GM12892 (cell line): ENCODE measurements around the gene HMX3.

Experiments
- DNase-seq: peaks from one replicate; pipeline ENCODE4 v3.0.0; 2011; ENCODE audit not compliant: insufficient read length
- FAIRE-seq: peaks from 2 replicates; lab custom pipeline; 2011; peaks lifted over from hg19 to GRCh38; lab: Jason Lieb, UNC
- POLR2A ChIP-seq: IDR thresholded peaks from 2 replicates; pipeline ENCODE4 v1.6.1; 2011; ENCODE audit warnings: low read depth, low read length, control low read depth
- POLR2AphosphoS5 ChIP-seq: IDR thresholded peaks from 2 replicates; pipeline ENCODE4 v1.6.1; 2011; ENCODE audit warnings: low read depth, low read length, control low read depth
- TAF1 ChIP-seq: IDR thresholded peaks from 2 replicates; pipeline ENCODE4 v1.6.1; 2011; ENCODE audit warnings: low read depth, mild to moderate bottlenecking, control low read depth, low read length, borderline replicate concordance

The HMX3 gene

GRCh38 chr10:123136221-123136805 lies 543 bp downstream of the HMX3 start:
- TF ChIP-seq POLR2A (no peak), POLR2AphosphoS5 (no peak), TAF1 (no peak)
- no peak for FAIRE-seq
- DNase-seq: no peak

DNA sequence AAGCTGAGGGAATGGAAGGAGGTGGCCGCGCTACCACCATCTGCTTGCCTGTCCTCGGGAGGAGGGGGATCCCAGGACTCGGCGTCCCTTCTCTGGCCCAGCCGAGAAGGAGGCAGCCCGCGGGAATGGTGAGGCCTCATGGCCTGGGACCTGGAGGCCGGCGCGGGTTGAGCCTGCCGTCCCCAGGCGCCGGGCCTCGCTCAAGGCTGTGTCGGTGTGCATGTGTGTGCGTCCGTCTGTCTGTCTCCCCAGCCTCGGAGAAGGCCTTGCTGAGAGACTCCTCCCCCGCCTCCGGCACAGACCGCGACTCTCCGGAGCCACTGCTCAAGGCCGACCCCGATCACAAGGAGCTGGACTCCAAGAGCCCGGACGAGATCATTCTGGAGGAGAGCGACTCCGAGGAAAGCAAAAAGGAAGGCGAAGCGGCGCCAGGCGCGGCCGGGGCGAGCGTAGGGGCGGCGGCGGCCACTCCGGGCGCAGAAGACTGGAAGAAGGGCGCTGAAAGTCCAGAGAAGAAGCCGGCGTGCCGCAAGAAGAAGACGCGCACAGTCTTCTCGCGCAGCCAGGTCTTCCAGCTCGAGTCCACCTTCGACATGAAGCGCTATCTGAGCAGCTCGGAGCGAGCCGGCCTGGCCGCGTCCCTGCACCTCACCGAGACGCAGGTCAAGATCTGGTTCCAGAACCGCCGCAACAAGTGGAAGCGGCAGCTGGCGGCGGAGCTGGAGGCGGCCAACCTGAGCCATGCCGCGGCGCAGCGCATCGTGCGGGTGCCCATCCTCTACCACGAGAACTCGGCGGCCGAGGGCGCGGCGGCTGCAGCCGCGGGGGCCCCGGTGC lies 1.3 kb downstream of the HMX3 start:
- DNase-seq (no peak), FAIRE-seq (peak; percentile 81)
- peak; percentile 54; the same call in 1 of the 2 replicates for TF ChIP-seq POLR2A
- TF ChIP-seq POLR2AphosphoS5: no peak; the same call in 1 of the 2 replicates
- 0 out of 2 replicates have a peak, but pooled peaks have one; percentile 17 for TF ChIP-seq TAF1

DNA sequence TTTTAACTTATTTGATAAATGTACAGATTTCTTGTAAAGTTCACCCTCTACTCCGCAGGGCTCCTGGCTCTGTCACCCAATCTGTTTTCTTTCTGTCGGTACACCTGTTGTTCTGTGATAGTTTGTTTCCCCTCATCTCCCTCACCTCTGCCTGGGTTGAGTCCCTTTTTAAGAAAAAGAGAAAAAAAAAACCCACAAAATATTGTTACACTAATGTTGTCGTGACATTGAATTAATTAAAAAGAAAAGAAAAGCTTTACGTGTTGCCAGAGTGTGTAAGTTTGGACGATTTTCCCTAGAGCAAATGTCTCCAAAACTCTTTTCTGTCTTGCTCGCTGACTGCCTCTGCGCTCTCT lies 3.4 kb downstream of the HMX3 start:
- TF ChIP-seq TAF1 (no peak), POLR2A (no peak), POLR2AphosphoS5 (no peak)
- DNase-seq (no peak), FAIRE-seq (no peak)

DNA sequence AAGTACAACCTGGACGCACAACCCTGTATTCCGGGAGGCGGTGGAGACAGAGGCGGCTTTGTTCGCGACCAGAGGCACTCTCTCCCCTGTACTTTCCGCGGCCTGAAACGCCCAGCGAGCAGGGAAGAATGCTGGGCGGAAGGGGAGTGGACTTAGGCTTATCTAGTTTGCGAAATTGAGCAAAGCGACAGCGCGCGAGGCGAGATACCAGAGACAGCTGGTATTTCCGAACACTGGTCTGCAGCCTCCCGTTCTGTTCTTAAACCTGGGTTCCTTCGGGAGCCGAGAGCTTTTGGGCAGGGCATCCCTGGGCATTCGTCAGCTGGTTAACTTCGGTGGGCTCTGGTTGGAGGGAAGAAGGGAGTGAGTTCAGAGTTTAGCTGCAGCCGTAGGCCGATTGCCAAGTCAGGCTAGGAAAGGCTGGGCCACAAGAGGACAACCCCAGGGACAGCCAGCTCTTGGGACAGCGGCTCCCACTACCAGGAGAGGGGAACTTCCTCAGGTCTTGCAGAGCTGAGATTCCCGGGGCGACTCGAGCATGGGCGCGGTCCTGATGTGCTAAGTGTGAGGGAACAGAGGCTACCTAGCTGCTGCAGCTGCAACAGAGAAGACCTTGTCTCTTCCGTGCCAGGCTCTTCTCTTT lies 3.9 kb downstream of the HMX3 start:
- DNase-seq (no peak), FAIRE-seq (peak; percentile 60)
- no peak for TF ChIP-seq POLR2A

GRCh38 chr10:123140164-123140982 lies 4.6 kb downstream of the HMX3 start:
- TF ChIP-seq TAF1 (no peak), POLR2AphosphoS5 (peak; percentile 53; the same call in 1 of the 2 replicates)
- FAIRE-seq (peak; percentile 14), DNase-seq (no peak)

GRCh38 chr10:123140983-123141390 lies 5.2 kb downstream of the HMX3 start:
- DNase-seq (no peak), FAIRE-seq (no peak)
- no peak for TF ChIP-seq TAF1
- no peak; the same call in 1 of the 2 replicates for TF ChIP-seq POLR2AphosphoS5
- no peak; the same call in 1 of the 2 replicates for TF ChIP-seq POLR2A

DNA sequence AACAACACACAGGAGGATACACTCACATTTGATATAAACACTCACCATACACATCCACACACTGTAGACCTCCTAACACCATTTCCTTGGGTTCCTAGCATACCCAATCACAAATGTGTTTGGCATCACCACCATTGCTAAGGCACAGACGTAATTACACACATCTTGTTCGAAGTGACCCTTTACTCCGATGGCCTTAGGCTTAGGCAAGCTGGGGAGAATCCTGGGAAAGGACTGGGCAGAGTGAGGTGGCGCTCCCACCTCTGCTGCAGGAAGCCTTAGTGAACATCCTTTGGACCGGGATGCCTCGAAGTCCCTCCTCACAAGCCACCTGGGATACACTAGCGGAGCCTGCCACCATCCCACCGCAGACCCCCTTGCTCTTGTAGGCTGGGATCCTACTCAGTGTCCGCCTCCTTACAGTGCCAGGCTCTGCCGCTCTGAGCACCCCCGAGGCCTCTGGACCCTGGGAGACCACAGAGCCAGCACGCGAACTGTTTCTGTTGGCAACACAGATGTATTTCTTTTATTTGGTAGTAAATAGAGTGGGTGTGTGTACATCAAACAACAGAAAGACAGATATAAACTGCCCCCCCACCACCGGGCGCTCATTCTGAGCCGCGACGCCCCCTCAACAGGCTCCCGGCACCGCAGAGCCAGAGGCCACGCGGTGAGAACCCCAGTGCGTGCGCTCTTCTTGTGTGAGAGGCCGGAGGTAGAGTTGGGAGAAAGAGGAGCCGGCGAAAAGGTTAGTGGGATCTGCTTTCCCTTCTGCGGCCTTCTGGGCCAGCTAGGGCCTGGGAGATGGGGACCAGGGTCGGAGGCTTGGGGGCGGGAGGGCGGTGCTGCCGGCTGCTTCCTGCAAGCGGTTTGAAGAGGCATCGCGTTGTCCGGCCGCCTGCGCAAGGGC lies 6.3 kb downstream of the HMX3 start:
- DNase-seq: no peak
- peak; percentile 73 for FAIRE-seq
- TF ChIP-seq POLR2AphosphoS5: peak; percentile 10; the same call in 1 of the 2 replicates
- TF ChIP-seq TAF1: no peak
- TF ChIP-seq POLR2A: 0 out of 2 replicates have a peak, but pooled peaks have one; percentile 6

DNA sequence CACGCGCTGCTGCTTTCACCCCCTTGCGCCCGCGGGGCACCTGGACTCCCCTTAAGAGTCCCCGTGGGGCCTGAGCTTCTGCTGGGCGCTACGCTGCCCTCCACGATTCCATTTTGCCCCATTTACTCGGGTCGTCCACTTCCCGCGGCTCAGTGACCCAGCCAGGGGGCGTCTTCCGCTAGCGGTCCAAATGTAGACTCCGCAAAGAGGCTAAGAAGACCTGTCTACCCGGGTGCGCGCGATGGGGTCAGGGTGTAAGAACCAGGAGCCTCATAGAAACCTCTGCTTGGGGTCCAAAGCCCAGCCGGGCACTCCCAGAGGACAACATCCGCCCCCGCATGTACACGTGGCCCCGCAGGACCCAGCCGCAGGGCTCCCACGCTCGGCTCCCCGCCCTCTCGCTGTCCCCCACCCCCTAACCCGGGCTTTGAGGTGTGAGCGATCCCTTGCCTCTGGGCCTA lies 7.0 kb downstream of the HMX3 start:
- DNase-seq: no peak
- TF ChIP-seq POLR2A (no peak), TAF1 (no peak), POLR2AphosphoS5 (no peak)
- FAIRE-seq: no peak

DNA sequence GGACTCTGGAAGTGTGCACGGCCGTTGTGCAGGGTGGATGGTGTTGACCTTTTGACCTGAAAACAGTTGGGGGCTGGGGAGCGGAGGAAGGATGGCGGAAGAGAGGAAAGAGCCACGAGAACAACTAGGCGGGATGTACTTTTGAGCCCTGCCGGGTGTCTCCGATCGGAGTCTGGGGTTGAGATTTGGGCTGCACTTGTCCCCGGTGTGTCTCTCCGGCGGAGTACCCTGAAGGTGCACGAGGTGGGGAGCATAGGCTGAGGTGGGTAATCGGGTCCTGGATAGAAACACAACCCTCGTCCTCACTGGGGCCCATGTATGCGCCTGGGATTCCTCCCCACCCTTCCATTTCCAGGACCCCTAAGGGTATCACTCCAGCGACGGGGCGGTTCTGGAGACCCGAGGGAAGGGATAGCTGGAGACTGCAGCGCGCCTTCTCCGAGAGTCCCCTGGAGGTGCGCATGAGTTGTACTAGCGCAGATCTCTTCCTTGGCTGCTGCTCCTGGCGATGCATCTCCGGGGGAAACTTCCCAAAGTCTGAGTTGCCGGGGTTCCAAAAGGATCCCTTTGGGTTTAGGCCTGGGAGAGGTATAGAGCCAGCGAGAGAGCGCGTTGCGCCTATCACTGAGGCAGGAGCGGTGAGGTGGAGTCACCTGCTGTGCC lies 7.5 kb downstream of the HMX3 start:
- TF ChIP-seq POLR2A (no peak), TAF1 (no peak), POLR2AphosphoS5 (no peak)
- DNase-seq (no peak), FAIRE-seq (no peak)

- TF ChIP-seq POLR2AphosphoS5 (no peak), TAF1 (no peak), POLR2A (no peak)
- FAIRE-seq (no peak), DNase-seq (no peak)
These were observed 8.0 kb downstream of the HMX3 start for GRCh38 chr10:123143825-123144168.
